GM23338 (cell line): ENCODE measurements around the gene SCIMP. TPM values are rescaled to one million over a fixed set of nuclear protein-coding genes. Genes with fewer than 3 reads are reported as not detected.
A peak's percentile ranks its signal among the peaks of the same experiment; 100 is the strongest.

Source experiments
- ATAC-seq: fragments of 200-7000 bp; cut with Tn5 transposase; 3 replicates; pipeline ENCODE4 v1.9.1; 2020
- DNase-seq: peaks from one replicate; pipeline ENCODE4 v3.0.0-alpha.2; 2015; ENCODE audit warnings: low spot score
- H2AFZ ChIP-seq: fragments of 200-600 bp; sonication (generic); 2 replicates; pipeline ENCODE4 v1.8.0; 2016; ENCODE audit warnings: antibody characterized with exemption, mild to moderate bottlenecking, moderate library complexity
- H3F3A ChIP-seq: fragments of 200-600 bp; sonication (generic); replicated peaks from 2 replicates; pipeline ENCODE4 v1.8.0; 2017; ENCODE audit warnings: antibody characterized with exemption, mixed run types, low read depth
- H3K27ac ChIP-seq: fragments of 200-600 bp; sonication (generic); 2 replicates; pipeline ENCODE4 v1.6.1; 2016; ENCODE audit warnings: low read depth
- H3K27me3 ChIP-seq: fragments of 200-600 bp; sonication (generic); 2 replicates; pipeline ENCODE4 v1.8.0; 2016; ENCODE audit warnings: mild to moderate bottlenecking, mixed run types, moderate library complexity; ENCODE audit not compliant: insufficient read depth
- H3K36me3 ChIP-seq: fragments of 200-600 bp; sonication (generic); 2 replicates; pipeline ENCODE4 v1.8.0; 2016; ENCODE audit warnings: mild to moderate bottlenecking; ENCODE audit not compliant: insufficient read depth
- H3K4me1 ChIP-seq: fragments of 200-600 bp; sonication (generic); 2 replicates; pipeline ENCODE4 v1.8.0; 2016; ENCODE audit warnings: mild to moderate bottlenecking, moderate library complexity; ENCODE audit not compliant: insufficient read depth
- H3K4me2 ChIP-seq: fragments of 200-600 bp; sonication (generic); 2 replicates; pipeline ENCODE4 v1.7.1; 2017; ENCODE audit warnings: mixed run types
- H3K4me3 ChIP-seq: fragments of 200-600 bp; sonication (generic); 2 replicates; pipeline ENCODE4 v1.6.1; 2016; ENCODE audit warnings: mixed run types
- H3K79me2 ChIP-seq: fragments of 200-600 bp; sonication (generic); replicated peaks from 2 replicates; pipeline ENCODE4 v1.8.0; 2017; ENCODE audit warnings: mild to moderate bottlenecking; ENCODE audit not compliant: insufficient read depth
- H3K9me2 ChIP-seq: fragments of 200-600 bp; sonication (generic); 2 replicates; pipeline ENCODE4 v1.8.0; 2017; ENCODE audit not compliant: insufficient read depth
- H4K20me1 ChIP-seq: fragments of 200-600 bp; sonication (generic); replicated peaks from 2 replicates; pipeline ENCODE4 v1.8.0; 2017; ENCODE audit warnings: mild to moderate bottlenecking; ENCODE audit not compliant: insufficient read depth
- H3K27ac Mint-ChIP-seq: 2 replicates; pipeline ENCODE4 v1.8.0; 2020; ENCODE audit warnings: inconsistent platforms, mild to moderate bottlenecking, moderate library complexity, mixed read lengths
- H3K27me3 Mint-ChIP-seq: 3 replicates; pipeline ENCODE4 v1.8.0; 2022; ENCODE audit warnings: low read depth, mild to moderate bottlenecking, moderate library complexity, mixed read lengths, inconsistent platforms; ENCODE audit not compliant: insufficient read depth, poor library complexity
- H3K36me3 Mint-ChIP-seq: 3 replicates; pipeline ENCODE4 v1.8.0; 2021; ENCODE audit warnings: low read depth, mild to moderate bottlenecking, inconsistent platforms, moderate library complexity, mixed read lengths
- H3K4me1 Mint-ChIP-seq: 3 replicates; pipeline ENCODE4 v1.8.0; 2020; ENCODE audit warnings: mild to moderate bottlenecking, inconsistent platforms, mixed read lengths
- H3K4me3 Mint-ChIP-seq: 3 replicates; pipeline ENCODE4 v1.8.0; 2021; ENCODE audit warnings: moderate library complexity, mild to moderate bottlenecking, inconsistent platforms, mixed read lengths
- H3K9me3 Mint-ChIP-seq: 3 replicates; pipeline ENCODE4 v1.8.0; 2020; ENCODE audit warnings: moderate library complexity, mild to moderate bottlenecking, inconsistent platforms, mixed read lengths
- CREB1 ChIP-seq: fragments of 250-450 bp; sonication (Bioruptor Pico); IDR thresholded peaks from 2 replicates; pipeline ENCODE4 v1.5.0; 2020; ENCODE audit warnings: low read depth, mild to moderate bottlenecking, moderate library complexity
- CTCF ChIP-seq, 2 experiments: fragments of 200-600 bp in 1 of 2; sonication (generic) in 1 of 2; conservative IDR thresholded peaks; 2 replicates each; pipeline versions ENCODE4 v1.5.1 to v1.6.1; 2016 to 2017; ENCODE audit warnings: antibody characterized with exemption in 2 of 2, low read depth in 2 of 2, mild to moderate bottlenecking in 2 of 2, moderate library complexity in 1 of 2
- POLR2AphosphoS5 ChIP-seq: IDR thresholded peaks from 2 replicates; pipeline ENCODE4 v1.6.1; 2016; ENCODE audit warnings: antibody characterized with exemption, low read depth
- REST ChIP-seq: IDR thresholded peaks from one replicate; pipeline ENCODE4 v1.6.1; 2018; ENCODE audit warnings: antibody characterized with exemption; ENCODE audit not compliant: unreplicated experiment
- STAT1 ChIP-seq: IDR thresholded peaks from one replicate; pipeline ENCODE4 v1.6.1; 2016; ENCODE audit warnings: antibody characterized with exemption; ENCODE audit not compliant: unreplicated experiment
- ZNF114 ChIP-seq: fragments of 250-450 bp; sonication (Bioruptor Pico); IDR thresholded peaks from 2 replicates; pipeline ENCODE4 v1.5.0; 2020; ENCODE audit warnings: mild to moderate bottlenecking, moderate library complexity
- polyA plus RNA-seq: library from polyadenylated mRNA; unstranded; fragments of >200 nt; fragmentation: Nextera tagmentation; extraction: Ambion mirVana; gene quantifications from 2 replicates; pipeline ENCODE4 v1.2.1, GENCODE V29; 2016
- total RNA-seq: library from RNA; depleted of rRNA; stranded (reverse); fragments of >200 nt; shearing (Covaris generic); gene quantifications from 2 replicates; pipeline ENCODE4 v1.2.3, GENCODE V29; 2014

Gene SCIMP
- total and polyA plus RNA-seq, 2 experiments from 2014 or later: 0.36 TPM; not detected in 1

GRCh38 chr17:5281814-5282641, 47.4 kb upstream of the SCIMP start, which contains the start of gene RABEP1:
Gene RABEP1, plus strand, starts transcription at chr17:5282284. Its CDS starts 203 bp downstream, at chr17:5282487.
- Histone ChIP-seq H3F3A (no peaks in the 10 kb centered on the region), H3K9me2 (no peaks in the 10 kb centered on the region), H3K36me3 (no peaks in the 10 kb centered on the region; the same call in 1 of the 2 replicates), H3K79me2 (peaks cover 45% of the 10 kb centered on the region), H3K27ac (no peak within 1 kb of the TSS), H3K4me1 (peaks cover 23% of the 10 kb centered on the region), H3K4me2 (peak within 1 kb of the TSS; percentile 100), H2AFZ (peak within 1 kb of the TSS; percentile 96), H3K4me3 (peak within 1 kb of the TSS; percentile 91), H4K20me1 (peaks cover 5% of the 10 kb centered on the region; the same call in 1 of the 2 replicates), H3K27me3 (no peaks in the 10 kb centered on the region; the same call in 1 of the 2 replicates)
- peaks cover 4% of the 10 kb centered on the region; the same call in 1 of the 3 replicates for H3K36me3 Mint-ChIP-seq
- ATAC-seq (peak; percentile 81), DNase-seq (peak; percentile 93)
- H3K27me3 Mint-ChIP-seq: peaks cover 12% of the 10 kb centered on the region
- no peaks in the 10 kb centered on the region; the same call in 2 of the 3 replicates for H3K9me3 Mint-ChIP-seq
- H3K27ac Mint-ChIP-seq: no peak within 1 kb of the TSS
- H3K4me3 Mint-ChIP-seq: peak within 1 kb of the TSS; percentile 87
- H3K4me1 Mint-ChIP-seq: peaks cover 26% of the 10 kb centered on the region
- TF ChIP-seq CTCF (conservative IDR thresholded peaks at IDR 0.05; ENCODE audit: low read depth in 2 of 2) (0 out of 4 replicates have a peak, but pooled peaks of 1 of the 2 experiments have one; percentile 9), REST (no peak), CREB1 (peak; percentile 50; the same call in 1 of the 2 replicates), POLR2AphosphoS5 (peak; percentile 82), ZNF114 (CRISPR knock-in tag) (no peak)

- no peak overlapping the region for H3K4me2 ChIP-seq
- TF ChIP-seq CTCF (conservative IDR thresholded peaks at IDR 0.05; ENCODE audit: low read depth in 2 of 2): no peak
- TF ChIP-seq STAT1: no peak
Observed at GRCh38 chr17:5272322-5272721, 37.7 kb upstream of the SCIMP start.

More at GRCh38 chr17:5272322-5272721, 37.7 kb upstream of the SCIMP start:
- Mint-ChIP-seq H3K9me3 (no peaks in the 10 kb centered on the region; the same call in 2 of the 3 replicates), H3K4me3 (no peak overlapping the region), H3K27me3 (peaks cover 4% of the 10 kb centered on the region), H3K4me1 (no peaks in the 10 kb centered on the region), H3K27ac (no peak overlapping the region), H3K36me3 (no peaks in the 10 kb centered on the region)
- no peak overlapping the region for H3K4me3 ChIP-seq
- H3K27me3 ChIP-seq: no peaks in the 10 kb centered on the region
- no peaks in the 10 kb centered on the region for H3K4me1 ChIP-seq
- DNase-seq (no peak), ATAC-seq (no peak)
- H3K27ac ChIP-seq: no peak overlapping the region
- no peaks in the 10 kb centered on the region for H3K9me2 ChIP-seq
- H2AFZ ChIP-seq: peak overlapping the region; percentile 56; the same call in 1 of the 2 replicates
- H3K79me2 ChIP-seq: no peaks in the 10 kb centered on the region
- H3F3A ChIP-seq: no peaks in the 10 kb centered on the region
- no peaks in the 10 kb centered on the region for H3K36me3 ChIP-seq
- H4K20me1 ChIP-seq: no peaks in the 10 kb centered on the region
